Tibial artery (tissue), 4 donors: ENCODE measurements around the gene KXD1.

ENCODE experiments used
- DNase-seq, 2 donors: peaks; one replicate each; pipeline ENCODE4 v3.0.0-alpha.2; 2019
- H3K27ac ChIP-seq, 2 donors: fragments of 200-600 bp; sonication (generic) in 1 of 2; 1 replicate in 1 of 2; 2 replicates in 1 of 2; pipeline ENCODE4 v1.5.1; 2018 to 2019; ENCODE audit warnings: mild to moderate bottlenecking in 1 of 2
- H3K27me3 ChIP-seq, 2 donors: fragments of 200-600 bp; sonication (generic) in 1 of 2; one replicate each; pipeline versions ENCODE4 v1.5.1 to v1.6.0; 2016 to 2019
- H3K36me3 ChIP-seq, 3 donors: fragments of 200-600 bp; sonication (generic) in 2 of 3; one replicate each; pipeline ENCODE4 v1.5.1; 2016 to 2019; ENCODE audit warnings: mild to moderate bottlenecking in 2 of 3
- H3K4me1 ChIP-seq, 4 donors: fragments of 200-600 bp; sonication (generic) in 2 of 4; 1 replicate in 3 of 4; 2 replicates in 1 of 4; pipeline ENCODE4 v1.5.1; 2016 to 2019
- H3K4me3 ChIP-seq, 2 donors: fragments of 200-600 bp; sonication (generic) in 1 of 2; 1 replicate in 1 of 2; 2 replicates in 1 of 2; pipeline ENCODE4 v1.5.1; 2018 to 2019; ENCODE audit warnings: mild to moderate bottlenecking in 2 of 2
- H3K9me3 ChIP-seq, 3 donors: fragments of 200-600 bp; sonication (generic) in 1 of 3; one replicate each; pipeline ENCODE4 v1.5.1; 2016 to 2019
- intact Hi-C: fragments of 100-400 bp; cut with DNase I; formaldehyde crosslinking; loops from one replicate; pipeline ENCODE4 v1.15.0; 2023; ENCODE audit warnings: low total_unique reads
- TF ChIP-seq, protein P1 (sequence below), 2 experiments: fragments of 200-600 bp in 1 of 2; fragments of 450-650 bp in 1 of 2; IDR thresholded peaks; one replicate each; pipeline ENCODE4 v1.5.1; 2017 to 2019; ENCODE audit warnings: antibody characterized with exemption in 2 of 2, mild to moderate bottlenecking in 1 of 2, moderate library complexity in 1 of 2

Gene KXD1

GRCh38 chr19:18541992-18542940 lies 15.4 kb upstream of the KXD1 start:
- TF ChIP-seq, protein P1, sequence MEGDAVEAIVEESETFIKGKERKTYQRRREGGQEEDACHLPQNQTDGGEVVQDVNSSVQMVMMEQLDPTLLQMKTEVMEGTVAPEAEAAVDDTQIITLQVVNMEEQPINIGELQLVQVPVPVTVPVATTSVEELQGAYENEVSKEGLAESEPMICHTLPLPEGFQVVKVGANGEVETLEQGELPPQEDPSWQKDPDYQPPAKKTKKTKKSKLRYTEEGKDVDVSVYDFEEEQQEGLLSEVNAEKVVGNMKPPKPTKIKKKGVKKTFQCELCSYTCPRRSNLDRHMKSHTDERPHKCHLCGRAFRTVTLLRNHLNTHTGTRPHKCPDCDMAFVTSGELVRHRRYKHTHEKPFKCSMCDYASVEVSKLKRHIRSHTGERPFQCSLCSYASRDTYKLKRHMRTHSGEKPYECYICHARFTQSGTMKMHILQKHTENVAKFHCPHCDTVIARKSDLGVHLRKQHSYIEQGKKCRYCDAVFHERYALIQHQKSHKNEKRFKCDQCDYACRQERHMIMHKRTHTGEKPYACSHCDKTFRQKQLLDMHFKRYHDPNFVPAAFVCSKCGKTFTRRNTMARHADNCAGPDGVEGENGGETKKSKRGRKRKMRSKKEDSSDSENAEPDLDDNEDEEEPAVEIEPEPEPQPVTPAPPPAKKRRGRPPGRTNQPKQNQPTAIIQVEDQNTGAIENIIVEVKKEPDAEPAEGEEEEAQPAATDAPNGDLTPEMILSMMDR (IDR thresholded peaks at IDR 0.05), result no peak
- H3K9me3 ChIP-seq, result no peaks in the 10 kb centered on the region
- peak overlapping the region; percentile 95 to 99 for H3K4me3 ChIP-seq
- peak overlapping the region; percentile 92 to 96 for H3K27ac ChIP-seq
- H3K4me1 ChIP-seq, result peaks cover 0 to 27% (median 18%) of the 10 kb centered on the region in 4 donors
- H3K27me3 ChIP-seq, result no peaks in the 10 kb centered on the region
- intact Hi-C loops, result no loop called here
- peaks cover 28 to 45% (median 43%) of the 10 kb centered on the region in 3 donors for H3K36me3 ChIP-seq
- DNase-seq, result no peak

GRCh38 chr19:18542941-18543813 lies 14.5 kb upstream of the KXD1 start, which contains the start of gene FKBP8:
TSS of gene FKBP8 (minus strand) at chr19:18543573. CDS start at chr19:18541970, 1,603 bp downstream.
- peaks cover 0 to 2% of the 10 kb centered on the region in 2 donors for H3K27me3 ChIP-seq
- no peaks in the 10 kb centered on the region for H3K9me3 ChIP-seq
- intact Hi-C loops, result no loop called here

DNA sequence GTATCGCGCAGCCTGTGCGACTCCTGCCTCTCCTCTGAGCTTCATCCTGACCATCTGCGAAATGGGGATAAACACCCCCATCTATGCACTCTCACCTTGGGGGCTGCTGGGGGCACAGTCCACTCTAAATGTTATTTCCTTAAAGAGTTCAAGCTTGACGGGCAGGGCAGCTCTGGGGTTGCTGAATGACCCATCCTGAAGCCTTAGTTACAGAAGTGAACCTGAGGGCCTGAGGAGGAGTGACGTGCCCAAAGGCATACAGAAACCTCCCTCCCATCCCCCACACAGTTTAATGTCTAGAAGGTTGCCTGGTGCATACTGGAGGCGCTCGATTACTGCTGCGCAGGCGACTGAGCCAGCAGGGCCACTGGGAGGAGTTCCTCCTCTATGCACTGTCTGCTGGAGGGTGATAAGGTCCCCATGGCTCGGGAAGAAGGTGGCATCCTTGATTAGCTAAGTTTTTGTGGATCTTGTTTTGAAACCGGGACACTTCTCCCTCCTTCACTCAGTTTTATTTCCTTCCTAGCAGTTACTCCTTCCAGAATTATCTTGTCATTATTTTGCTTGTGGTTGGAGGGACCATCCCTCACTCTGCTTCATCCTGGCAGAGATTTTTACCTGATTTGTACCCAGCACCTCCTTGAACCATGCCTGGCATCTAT lies 13.7 kb upstream of the KXD1 start:
- H3K9me3 ChIP-seq, result no peaks in the 10 kb centered on the region
- H3K27ac ChIP-seq, result peak overlapping the region; percentile 92 to 96
- H3K4me3 ChIP-seq, result peak overlapping the region; percentile 95 to 99
- peaks cover 0 to 4% of the 10 kb centered on the region in 2 donors for H3K27me3 ChIP-seq
- peaks cover 24 to 28% (median 28%) of the 10 kb centered on the region in 3 donors for H3K36me3 ChIP-seq
- TF ChIP-seq, protein P1 (IDR thresholded peaks at IDR 0.05), result no peak
- peaks cover 0 to 27% (median 18%) of the 10 kb centered on the region in 4 donors for H3K4me1 ChIP-seq
- DNase-seq, result no peak
- intact Hi-C loops, result no loop called here

More at GRCh38 chr19:18542941-18543813, 14.5 kb upstream of the KXD1 start, which contains the start of gene FKBP8:
- TF ChIP-seq, protein P1 (IDR thresholded peaks at IDR 0.05), result no peak
- Histone ChIP-seq H3K4me3 (peak within 1 kb of the TSS; percentile 95 to 99), H3K27ac (peak within 1 kb of the TSS; percentile 92 to 96), H3K4me1 (peaks cover 0 to 27% (median 18%) of the 10 kb centered on the region in 4 donors), H3K36me3 (peaks cover 24 to 36% (median 34%) of the 10 kb centered on the region in 3 donors)
- DNase-seq, result peak; percentile 93 to 96

- intact Hi-C loops, result no loop called here
- Histone ChIP-seq H3K9me3 (no peaks in the 10 kb centered on the region), H3K36me3 (no peaks in the 10 kb centered on the region), H3K27ac (no peak overlapping the region), H3K4me3 (no peak overlapping the region), H3K4me1 (no peaks in the 10 kb centered on the region), H3K27me3 (peaks cover 0 to 4% of the 10 kb centered on the region in 2 donors)
- TF ChIP-seq, protein P1 (IDR thresholded peaks at IDR 0.05), result no peak
- no peak for DNase-seq
Measured at GRCh38 chr19:18551631-18552030, 6.0 kb upstream of the KXD1 start.

DNA sequence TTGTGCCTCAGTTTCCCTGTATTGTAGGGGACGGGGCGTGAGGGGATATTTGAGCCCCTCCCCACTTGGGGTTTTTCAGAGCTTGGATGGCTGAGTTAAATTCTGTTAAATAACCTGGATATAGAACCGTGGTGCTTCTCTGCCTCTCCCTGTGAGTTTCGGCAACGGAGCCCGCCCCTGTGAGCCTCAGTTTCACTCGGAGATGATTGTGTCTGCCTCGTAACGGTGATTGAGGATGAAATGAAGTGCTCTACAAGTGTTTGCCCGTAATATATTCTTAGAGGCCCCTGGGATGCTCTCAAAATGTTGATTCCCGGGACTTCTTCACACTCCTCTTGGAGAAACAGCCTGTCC lies 509 bp downstream of the KXD1 start:
- peaks cover 0 to 11% (median 1%) of the 10 kb centered on the region in 3 donors for H3K36me3 ChIP-seq
- TF ChIP-seq, protein P1 (IDR thresholded peaks at IDR 0.05), result no peak
- peaks cover 0 to 49% (median 26%) of the 10 kb centered on the region in 4 donors for H3K4me1 ChIP-seq
- peak overlapping the region; percentile 86 to 88 for H3K4me3 ChIP-seq
- intact Hi-C loops, result no loop called here
- H3K27ac ChIP-seq, result peak overlapping the region; percentile 95 to 96
- no peaks in the 10 kb centered on the region for H3K9me3 ChIP-seq
- H3K27me3 ChIP-seq, result no peaks in the 10 kb centered on the region
- no peak for DNase-seq
